GM18870 (cell line): ENCODE results near the gene KRTAP5-6.

ENCODE experiments used
- ATAC-seq: cut with Tn5 transposase; IDR thresholded peaks from one replicate; pipeline ENCODE4 v1.9.1; 2021; ENCODE audit warnings: moderate library complexity; ENCODE audit not compliant: unreplicated experiment

The KRTAP5-6 gene

DNA sequence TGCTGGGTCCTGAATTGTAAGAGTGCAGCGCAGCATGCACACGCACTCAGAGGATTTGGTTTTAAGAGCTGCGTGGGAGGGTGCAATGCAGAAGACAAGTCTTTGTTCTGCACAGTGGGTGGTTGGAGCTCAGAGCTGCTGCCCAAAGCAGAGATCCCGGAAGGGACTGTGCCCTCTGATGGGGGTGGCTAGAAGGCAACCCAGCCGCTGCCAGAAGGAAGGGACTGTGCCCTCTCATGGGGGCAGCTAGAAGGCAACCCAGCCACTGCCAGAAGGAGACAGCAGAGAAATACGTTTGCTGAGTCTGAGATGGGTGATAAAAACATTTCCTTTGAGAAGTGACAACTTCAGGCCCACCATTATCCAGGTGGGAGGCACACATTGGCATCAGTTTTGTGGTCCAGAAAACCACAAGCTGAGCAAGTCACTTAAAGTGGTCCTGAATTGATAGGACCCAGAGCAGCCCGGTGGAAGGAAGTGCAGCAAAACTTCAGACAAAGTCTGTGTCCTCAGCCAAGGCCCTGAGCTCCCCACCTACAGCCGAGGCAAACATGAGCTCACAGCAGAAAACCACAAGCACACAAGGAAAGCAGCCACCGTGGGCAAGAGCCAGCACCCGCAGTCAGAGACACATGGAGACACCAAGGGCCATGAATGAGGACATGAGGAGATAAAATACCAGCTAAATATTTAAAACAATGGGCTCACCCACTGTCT lies 4.3 kb downstream of the KRTAP5-6 start:
- no peak for ATAC-seq

DNA sequence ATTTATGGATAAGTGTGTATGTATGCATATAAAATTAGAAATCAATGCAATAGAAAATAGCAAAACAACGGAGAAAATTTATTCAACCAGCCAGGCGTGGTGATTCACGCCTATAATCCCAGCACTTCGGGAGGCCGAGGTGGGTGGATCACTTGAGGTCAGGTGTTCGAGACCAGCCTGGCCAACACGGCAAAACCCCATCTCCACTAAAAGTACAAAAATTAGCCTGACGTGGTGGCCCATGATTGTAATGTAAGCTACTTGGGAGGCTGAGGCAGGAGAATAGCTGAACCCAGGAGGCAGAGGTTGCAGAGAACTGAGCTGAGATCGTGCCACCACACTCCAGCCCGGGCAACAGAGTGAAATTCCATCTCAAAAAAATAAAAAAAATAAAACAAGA lies 5.5 kb downstream of the KRTAP5-6 start:
- no peak for ATAC-seq

DNA sequence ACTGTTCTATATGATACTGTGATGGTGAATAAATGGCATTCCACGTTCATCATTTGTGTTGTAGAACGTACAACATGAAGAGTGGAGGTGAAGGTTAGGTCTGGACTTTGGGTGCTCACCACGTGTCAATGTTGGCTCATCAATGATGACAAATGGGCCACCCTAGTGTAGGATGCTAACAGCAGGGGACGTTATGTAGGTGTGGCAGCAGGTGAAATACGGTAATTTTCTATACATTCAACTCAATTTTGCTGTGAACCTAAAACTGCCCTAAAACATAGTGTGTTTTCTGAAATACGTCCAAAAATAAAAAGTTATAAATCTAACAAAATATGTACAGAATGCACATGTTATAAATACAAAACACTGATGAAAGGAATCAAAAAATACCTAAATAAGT lies 6.2 kb downstream of the KRTAP5-6 start:
- ATAC-seq = no peak

GRCh38 chr11:1705126-1706052 lies 8.4 kb downstream of the KRTAP5-6 start:
- ATAC-seq = no peak

- ATAC-seq = no peak
Observed at GRCh38 chr11:1706634-1707400, 9.8 kb downstream of the KRTAP5-6 start.

DNA sequence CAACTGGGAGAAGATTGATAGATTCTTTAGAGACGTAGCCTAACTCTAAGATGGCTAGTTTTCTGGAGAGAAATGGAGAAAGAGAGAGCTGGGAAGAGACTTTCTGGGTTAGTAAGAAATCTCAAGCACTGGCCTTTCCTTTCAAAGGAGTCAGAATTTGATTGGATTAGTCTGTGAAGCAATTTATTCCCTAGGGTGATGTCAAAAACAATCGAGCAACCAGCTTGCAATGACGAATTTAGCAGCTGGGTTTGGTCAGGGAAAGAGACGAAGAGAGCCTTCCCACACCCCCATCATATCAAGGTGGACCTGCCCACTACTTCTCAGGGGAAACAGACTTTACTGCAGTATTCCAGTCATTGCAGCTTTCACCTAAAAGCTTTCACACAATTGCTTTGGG lies 10.8 kb downstream of the KRTAP5-6 start:
- ATAC-seq = no peak

GRCh38 chr11:1708716-1709115 lies 11.7 kb downstream of the KRTAP5-6 start:
- no peak for ATAC-seq

DNA sequence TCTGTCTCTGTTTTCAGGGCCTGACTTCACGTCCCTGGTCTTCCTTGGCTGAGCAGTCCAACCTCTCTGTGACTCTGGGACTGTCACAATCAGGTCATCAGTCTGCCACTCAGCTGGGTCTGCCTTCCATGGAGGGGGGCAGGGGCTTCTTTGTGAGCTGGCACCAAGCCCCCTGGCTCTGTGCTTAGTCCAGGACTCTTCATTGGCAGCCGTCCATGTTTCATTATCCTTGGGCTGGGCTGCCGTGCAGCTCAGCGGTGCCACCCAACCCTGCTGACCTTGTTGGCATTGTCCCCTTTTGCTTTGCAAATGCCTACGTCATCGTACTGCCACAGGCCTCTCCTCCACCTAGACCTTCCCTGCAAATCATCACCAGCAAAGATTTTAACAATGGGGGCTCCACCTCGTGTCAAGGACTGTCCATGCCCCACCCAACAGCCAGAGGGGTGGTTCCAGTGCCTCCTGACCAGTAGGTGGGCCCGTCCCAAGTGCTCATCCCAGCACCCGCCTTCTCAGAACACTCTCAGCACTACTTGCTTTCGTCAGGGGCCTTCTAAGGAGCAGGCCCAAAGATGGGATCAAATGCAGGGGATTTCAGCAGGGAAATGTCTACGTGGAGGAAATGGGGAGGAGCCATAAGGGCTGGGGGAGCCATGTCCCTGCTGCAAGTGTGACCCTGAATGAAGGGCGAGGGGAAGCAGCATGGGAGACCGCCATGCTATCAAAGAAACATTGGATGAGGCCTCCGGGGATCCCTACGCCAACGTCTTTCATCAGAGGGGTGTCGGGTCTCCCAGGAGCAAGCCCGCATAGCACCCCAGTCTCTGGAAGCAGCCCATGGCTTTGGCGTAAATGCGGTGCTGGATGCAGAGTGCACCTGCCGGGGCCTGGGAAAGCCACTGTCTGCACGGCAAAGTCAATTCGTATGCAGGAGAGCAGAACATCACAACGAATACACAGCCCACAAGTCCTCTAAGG lies 18.2 kb downstream of the KRTAP5-6 start:
- no peak for ATAC-seq

GRCh38 chr11:1717745-1718144 lies 20.8 kb downstream of the KRTAP5-6 start:
- ATAC-seq = no peak

DNA sequence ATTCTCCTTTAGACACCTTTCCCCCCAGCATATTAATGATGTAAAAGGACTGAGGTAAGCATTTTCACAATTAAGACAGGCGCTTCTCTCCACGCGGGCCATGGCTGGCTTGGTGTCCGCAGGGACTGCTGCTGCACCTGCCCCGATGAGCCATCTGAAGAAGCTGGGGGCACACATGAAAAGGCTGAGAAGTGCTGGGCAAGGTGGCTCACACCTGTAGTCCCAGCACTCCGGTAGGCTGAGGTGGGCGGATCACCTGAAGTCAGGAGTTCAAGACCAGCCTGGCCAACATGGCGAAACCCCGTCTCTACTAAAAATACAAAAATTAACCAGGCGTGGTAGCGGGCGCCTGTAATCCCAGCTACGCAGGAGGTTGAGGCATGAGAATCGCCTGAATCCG lies 21.3 kb downstream of the KRTAP5-6 start:
- ATAC-seq = no peak

GRCh38 chr11:1719781-1720180 lies 22.8 kb downstream of the KRTAP5-6 start:
- ATAC-seq = no peak

DNA sequence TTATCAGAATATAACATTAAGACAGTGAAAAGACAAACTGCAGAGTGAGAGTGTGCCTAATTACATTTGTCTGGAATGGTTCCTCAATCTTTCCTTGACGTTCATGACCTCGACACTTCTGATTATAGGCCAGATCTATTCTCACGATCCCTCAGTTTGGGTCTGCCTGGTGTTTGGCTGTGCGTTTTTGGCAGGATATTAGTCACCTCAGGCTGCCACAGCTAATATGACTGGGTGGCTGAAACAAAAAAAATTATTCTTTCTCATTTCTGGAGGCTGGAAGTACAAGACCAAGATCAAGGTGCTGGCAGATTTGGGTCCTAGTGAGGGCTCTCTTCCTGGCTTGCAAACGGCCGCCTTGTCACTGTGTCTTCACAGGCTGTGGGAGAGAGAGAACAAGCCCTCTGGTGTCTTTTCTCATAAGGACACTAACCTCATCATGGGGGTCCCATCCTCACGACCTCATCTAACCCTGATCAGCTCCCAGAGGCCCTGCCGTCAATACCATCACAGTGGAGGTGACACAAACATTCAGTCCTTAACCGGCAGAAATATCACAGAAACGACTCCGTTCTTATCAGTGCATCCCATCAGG lies 30.2 kb downstream of the KRTAP5-6 start:
- no peak for ATAC-seq

GRCh38 chr11:1727861-1728260 lies 30.9 kb downstream of the KRTAP5-6 start:
- ATAC-seq = no peak

DNA sequence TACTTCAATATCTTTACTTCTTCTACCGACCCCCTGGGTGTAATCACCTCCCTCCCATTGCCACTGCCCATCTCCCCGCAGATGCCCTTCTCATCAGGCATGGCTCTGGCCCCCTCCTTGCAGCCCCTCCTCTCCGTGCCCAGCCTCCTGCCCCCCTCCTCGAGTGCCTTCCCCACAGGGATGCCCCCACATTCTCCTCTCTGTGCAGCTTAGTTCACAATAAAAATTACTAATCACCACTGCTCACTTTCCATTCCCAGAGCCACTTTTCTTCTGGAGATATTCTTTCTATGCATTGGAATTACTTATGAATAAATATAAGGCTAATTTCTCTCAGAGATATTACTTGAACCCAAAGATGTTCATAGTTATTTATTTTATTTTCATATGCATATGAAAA lies 31.3 kb downstream of the KRTAP5-6 start:
- ATAC-seq = no peak

DNA sequence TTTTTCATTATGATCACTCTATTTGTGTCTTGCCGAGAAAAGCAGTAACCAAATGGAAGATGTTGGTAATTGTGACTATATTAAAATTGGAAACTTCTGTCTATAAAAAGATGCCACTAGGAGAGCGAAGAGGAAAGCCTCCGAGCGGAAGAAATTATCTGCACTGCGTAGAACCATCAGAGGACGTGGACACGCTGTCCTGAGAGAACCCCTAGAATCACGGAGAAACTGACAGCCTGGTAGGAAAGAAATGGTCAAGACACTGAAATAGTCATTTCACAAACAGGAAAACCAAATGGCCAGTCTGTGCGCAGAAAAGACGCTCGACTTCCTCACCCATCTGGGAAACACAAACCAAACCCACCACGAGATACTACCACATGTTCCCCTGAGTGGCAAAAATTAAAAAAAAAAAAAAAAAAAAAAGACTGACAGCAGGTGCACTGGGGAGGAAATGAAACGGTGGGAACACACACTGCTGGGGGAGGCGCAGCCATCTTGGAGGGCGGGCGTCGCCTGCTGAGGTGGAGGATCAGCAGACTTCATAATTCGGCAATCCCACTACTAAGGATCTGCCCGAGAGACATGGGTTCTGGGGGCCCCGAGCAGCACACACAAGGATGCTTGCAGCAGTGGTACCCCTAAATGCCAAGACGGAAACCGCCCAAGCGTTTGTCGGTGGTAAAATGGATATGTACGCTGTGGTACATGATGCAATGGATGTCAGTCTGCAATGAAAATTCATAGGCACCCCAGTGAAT lies 32.1 kb downstream of the KRTAP5-6 start:
- ATAC-seq = no peak

DNA sequence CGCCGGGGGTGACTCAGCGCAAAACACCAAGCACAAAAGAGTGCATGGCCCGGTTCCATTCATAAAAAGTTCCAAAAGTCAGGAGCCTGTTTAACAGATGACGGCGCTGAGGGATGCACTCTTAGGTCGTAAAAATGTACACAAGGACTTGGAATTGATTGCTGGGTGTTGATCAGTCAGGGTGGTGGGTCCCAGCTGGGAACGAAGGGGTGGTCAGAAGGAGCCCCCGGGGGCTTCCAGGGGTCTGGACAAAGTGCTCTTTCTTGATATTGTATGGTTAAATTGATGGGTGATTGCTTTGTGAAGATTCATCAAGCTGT lies 32.7 kb downstream of the KRTAP5-6 start:
- no peak for ATAC-seq

GRCh38 chr11:1730059-1730629 lies 33.1 kb downstream of the KRTAP5-6 start:
- no peak for ATAC-seq

GRCh38 chr11:1731451-1732059 lies 34.6 kb downstream of the KRTAP5-6 start:
- ATAC-seq = no peak
